ENCODE results near the gene C22orf23.
"Not testable (repeated sequence)": the region's sequence is repeated elsewhere in the genome, so short reads cannot be mapped to it uniquely, and the experiment has no call there.

Gene C22orf23

GRCh38 chr22:37982151-37982785 lies 28.9 kb upstream of the C22orf23 start:
- no peak for DNase-seq

- no peak for DNase-seq
Observed at GRCh38 chr22:37981282-37982011, 28.0 kb upstream of the C22orf23 start.

- DNase-seq, result no peak
Observed at GRCh38 chr22:37979782-37980181, 26.4 kb upstream of the C22orf23 start.

GRCh38 chr22:37976547-37976946 lies 23.1 kb upstream of the C22orf23 start:
- no peak for DNase-seq

GRCh38 chr22:37976022-37976421 lies 22.6 kb upstream of the C22orf23 start:
- not testable (repeated sequence) for DNase-seq

- DNase-seq, result no peak
Observed at GRCh38 chr22:37975153-37975552, 21.8 kb upstream of the C22orf23 start.

GRCh38 chr22:37973271-37974170 lies 20.1 kb upstream of the C22orf23 start:
- no peak for DNase-seq

GRCh38 chr22:37972527-37972926 lies 19.1 kb upstream of the C22orf23 start:
- DNase-seq, result no peak

- DNase-seq, result no peak
Observed at GRCh38 chr22:37971475-37972434, 18.4 kb upstream of the C22orf23 start.

GRCh38 chr22:37970864-37971263 lies 17.5 kb upstream of the C22orf23 start:
- no peak for DNase-seq

- DNase-seq, result no peak
Observed at GRCh38 chr22:37968452-37969251, 15.3 kb upstream of the C22orf23 start.

GRCh38 chr22:37967637-37968451 lies 14.4 kb upstream of the C22orf23 start:
- no peak for DNase-seq

GRCh38 chr22:37967147-37967546 lies 13.7 kb upstream of the C22orf23 start:
- DNase-seq, result no peak

GRCh38 chr22:37965940-37966664 lies 12.7 kb upstream of the C22orf23 start:
- peak; percentile 26 for DNase-seq

GRCh38 chr22:37961062-37961461 lies 7.7 kb upstream of the C22orf23 start:
- DNase-seq, result no peak

- DNase-seq, result no peak
Observed at GRCh38 chr22:37959231-37959825, 5.9 kb upstream of the C22orf23 start.

- no peak for DNase-seq
Observed at GRCh38 chr22:37957232-37957631, 3.8 kb upstream of the C22orf23 start.

GRCh38 chr22:37955825-37956397 lies 2.5 kb upstream of the C22orf23 start:
- not testable (repeated sequence) for DNase-seq

GRCh38 chr22:37954686-37955085 lies 1.3 kb upstream of the C22orf23 start:
- no peak for DNase-seq
